Transverse colon (tissue), 4 donors: ENCODE measurements around the gene CLOCK.

Source experiments
- EP300 ChIP-seq: sonication (generic); formaldehyde crosslinking; IDR thresholded peaks from one replicate; pipeline ENCODE4 v1.6.1; 2017; ENCODE audit warnings: antibody characterized with exemption, low read depth
- POLR2A ChIP-seq: fragments of 450-650 bp; IDR thresholded peaks from one replicate; pipeline ENCODE4 v1.6.1; 2016; ENCODE audit warnings: antibody characterized with exemption, mild to moderate bottlenecking, moderate library complexity
- POLR2AphosphoS5 ChIP-seq, 3 donors: sonication (generic); formaldehyde crosslinking; IDR thresholded peaks; one replicate each; pipeline ENCODE4 v1.6.1; 2016; ENCODE audit warnings: antibody characterized with exemption in 3 of 3
- TF ChIP-seq, protein P1 (sequence below), 5 experiments: fragments of 200-600 bp in 3 of 5; fragments of 450-650 bp in 2 of 5; sonication (generic) in 3 of 5; IDR thresholded peaks; 1 replicate in 2 of 5; 2 replicates in 3 of 5; pipeline ENCODE4 v1.5.1; 2016 to 2017; ENCODE audit warnings: antibody characterized with exemption in 5 of 5, inconsistent platforms in 3 of 5, mild to moderate bottlenecking in 2 of 5, moderate library complexity in 1 of 5

GRCh38 chr4:55575513-55575912, 28.8 kb upstream of the CLOCK start:
- TF ChIP-seq, protein P1, sequence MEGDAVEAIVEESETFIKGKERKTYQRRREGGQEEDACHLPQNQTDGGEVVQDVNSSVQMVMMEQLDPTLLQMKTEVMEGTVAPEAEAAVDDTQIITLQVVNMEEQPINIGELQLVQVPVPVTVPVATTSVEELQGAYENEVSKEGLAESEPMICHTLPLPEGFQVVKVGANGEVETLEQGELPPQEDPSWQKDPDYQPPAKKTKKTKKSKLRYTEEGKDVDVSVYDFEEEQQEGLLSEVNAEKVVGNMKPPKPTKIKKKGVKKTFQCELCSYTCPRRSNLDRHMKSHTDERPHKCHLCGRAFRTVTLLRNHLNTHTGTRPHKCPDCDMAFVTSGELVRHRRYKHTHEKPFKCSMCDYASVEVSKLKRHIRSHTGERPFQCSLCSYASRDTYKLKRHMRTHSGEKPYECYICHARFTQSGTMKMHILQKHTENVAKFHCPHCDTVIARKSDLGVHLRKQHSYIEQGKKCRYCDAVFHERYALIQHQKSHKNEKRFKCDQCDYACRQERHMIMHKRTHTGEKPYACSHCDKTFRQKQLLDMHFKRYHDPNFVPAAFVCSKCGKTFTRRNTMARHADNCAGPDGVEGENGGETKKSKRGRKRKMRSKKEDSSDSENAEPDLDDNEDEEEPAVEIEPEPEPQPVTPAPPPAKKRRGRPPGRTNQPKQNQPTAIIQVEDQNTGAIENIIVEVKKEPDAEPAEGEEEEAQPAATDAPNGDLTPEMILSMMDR (IDR thresholded peaks at IDR 0.05), result no peak
- TF ChIP-seq POLR2A, result no peak
- TF ChIP-seq EP300, result no peak
- TF ChIP-seq POLR2AphosphoS5 (IDR thresholded peaks at IDR 0.05), result no peak
